ENCODE data around the gene LRRC74B.
"Not testable (repeated sequence)": the region's sequence is repeated elsewhere in the genome, so short reads cannot be mapped to it uniquely, and the experiment has no call there.

LRRC74B gene

DNA sequence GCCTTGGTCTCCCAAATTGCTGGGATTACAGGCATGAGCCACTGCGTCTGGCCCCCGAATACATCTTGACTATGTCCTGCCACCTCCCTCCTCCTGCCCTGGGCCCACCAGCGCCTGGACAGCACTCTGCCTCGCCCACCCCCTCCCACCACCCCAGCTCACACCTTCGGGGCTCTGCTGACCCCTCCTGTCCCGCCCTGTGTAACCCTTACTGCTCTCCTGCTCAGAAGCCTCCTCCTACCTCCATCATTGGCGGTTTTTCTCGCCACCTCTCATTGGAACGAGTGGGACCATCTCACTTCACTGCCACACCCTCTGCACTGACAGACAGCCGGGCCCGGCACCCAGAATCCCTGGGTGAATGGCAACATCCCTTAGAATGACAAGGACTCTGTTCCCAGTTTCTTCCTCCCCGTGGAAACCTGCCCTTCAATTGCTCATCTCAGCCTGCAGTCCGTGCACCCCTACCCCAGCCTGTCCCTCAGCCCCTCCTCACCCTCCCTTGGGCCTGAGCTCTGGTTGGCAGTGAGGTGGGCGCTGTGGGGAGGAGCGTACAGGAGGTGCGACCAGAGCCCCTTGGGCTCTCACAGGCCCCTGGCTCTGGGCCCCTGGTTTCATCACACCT lies 32.2 kb downstream of the LRRC74B start:
- TF ChIP-seq, protein P1, sequence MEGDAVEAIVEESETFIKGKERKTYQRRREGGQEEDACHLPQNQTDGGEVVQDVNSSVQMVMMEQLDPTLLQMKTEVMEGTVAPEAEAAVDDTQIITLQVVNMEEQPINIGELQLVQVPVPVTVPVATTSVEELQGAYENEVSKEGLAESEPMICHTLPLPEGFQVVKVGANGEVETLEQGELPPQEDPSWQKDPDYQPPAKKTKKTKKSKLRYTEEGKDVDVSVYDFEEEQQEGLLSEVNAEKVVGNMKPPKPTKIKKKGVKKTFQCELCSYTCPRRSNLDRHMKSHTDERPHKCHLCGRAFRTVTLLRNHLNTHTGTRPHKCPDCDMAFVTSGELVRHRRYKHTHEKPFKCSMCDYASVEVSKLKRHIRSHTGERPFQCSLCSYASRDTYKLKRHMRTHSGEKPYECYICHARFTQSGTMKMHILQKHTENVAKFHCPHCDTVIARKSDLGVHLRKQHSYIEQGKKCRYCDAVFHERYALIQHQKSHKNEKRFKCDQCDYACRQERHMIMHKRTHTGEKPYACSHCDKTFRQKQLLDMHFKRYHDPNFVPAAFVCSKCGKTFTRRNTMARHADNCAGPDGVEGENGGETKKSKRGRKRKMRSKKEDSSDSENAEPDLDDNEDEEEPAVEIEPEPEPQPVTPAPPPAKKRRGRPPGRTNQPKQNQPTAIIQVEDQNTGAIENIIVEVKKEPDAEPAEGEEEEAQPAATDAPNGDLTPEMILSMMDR (IDR thresholded peaks at IDR 0.05; ENCODE audit: insufficient read depth, low read depth, low read length, missing control alignments): no peak
- H3K4me3 ChIP-seq (ENCODE audit: low read depth, low read length): no peak overlapping the region
- DNase-seq (ENCODE audit: low read depth): no peak

DNA sequence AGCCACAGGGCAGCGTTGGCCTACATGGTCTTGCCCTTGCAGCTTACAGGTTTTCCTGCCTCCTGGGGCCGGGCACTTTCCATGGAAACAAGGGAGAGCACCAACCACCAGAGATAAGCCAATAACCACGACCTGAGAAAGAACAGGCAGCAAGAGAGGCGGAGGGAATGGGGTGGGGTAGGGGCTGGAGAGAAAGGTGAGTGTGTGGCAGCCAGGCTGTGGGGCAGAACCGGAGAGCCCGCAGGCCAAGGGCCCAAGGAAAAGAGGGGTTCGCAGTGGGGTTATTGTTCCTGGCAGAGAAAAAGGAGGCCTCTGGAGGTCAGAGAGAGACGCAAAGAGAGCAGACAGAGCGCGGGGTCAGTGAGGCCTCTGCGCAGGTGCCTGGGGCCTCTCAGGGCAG lies 33.2 kb downstream of the LRRC74B start:
- DNase-seq (ENCODE audit: low read depth): no peak
- no peak overlapping the region for H3K4me3 ChIP-seq (ENCODE audit: low read depth, low read length)
- TF ChIP-seq, protein P1 (IDR thresholded peaks at IDR 0.05; ENCODE audit: insufficient read depth, low read depth, low read length, missing control alignments): no peak

GRCh38 chr22:21079493-21079892 lies 33.7 kb downstream of the LRRC74B start:
- no peak overlapping the region for H3K4me3 ChIP-seq (ENCODE audit: low read depth, low read length)
- no peak for DNase-seq (ENCODE audit: low read depth)
- TF ChIP-seq, protein P1 (IDR thresholded peaks at IDR 0.05; ENCODE audit: insufficient read depth, low read depth, low read length, missing control alignments): no peak

DNA sequence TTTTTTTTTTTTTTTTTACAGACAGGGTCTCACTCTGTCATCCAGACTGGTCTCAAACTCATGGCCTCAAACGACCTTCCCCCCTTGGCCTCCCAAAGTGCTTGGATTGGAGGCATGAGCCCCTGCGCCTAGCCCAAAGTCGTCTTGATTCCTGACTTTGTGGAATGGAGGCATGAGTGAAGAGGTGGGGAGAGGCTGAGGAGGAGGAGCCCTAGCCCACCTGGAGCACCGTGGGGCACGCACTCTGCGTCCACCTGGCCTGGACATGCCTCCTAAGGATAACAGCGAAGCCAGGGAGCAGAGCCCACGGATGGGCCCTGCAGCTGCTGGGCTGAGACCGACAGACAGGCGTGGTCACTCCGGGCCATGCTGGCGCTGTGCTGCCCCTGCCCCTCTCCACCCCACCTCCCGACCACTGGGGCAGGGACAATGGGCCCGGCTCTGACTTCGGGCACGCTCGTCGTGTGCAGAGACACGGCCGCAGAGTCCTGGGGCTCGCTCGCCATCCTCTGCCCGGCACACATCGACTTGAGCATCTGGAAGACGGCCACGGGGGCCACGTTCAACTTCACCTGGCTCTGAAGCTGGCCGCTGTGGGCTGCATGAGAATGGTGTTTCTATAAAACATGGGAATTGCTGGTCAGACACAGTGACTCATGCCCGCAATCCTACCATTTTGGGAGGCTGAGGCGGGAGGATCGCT lies 34.8 kb downstream of the LRRC74B start:
- no peak for DNase-seq (ENCODE audit: low read depth)
- no peak overlapping the region for H3K4me3 ChIP-seq (ENCODE audit: low read depth, low read length)
- TF ChIP-seq, protein P1 (IDR thresholded peaks at IDR 0.05; ENCODE audit: insufficient read depth, low read depth, low read length, missing control alignments): no peak

DNA sequence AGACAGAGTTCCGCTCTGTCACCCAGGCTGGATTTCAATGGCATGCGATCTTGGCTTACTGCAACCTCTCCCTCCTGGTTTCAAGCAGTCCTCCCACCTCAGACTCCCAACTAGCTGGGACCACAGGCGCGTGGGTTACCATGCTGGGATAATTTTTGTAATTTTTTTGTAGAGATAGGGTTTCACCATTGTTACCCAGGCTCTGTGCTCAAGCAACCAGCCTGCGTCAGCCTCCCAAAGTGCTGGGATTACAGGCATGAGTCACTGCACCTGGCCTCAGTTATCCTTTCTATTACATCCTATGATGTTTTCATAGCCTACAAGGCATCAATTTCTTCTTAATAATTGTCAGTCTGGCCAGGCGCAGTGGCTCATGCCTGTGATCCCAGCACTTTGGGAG lies 36.5 kb downstream of the LRRC74B start:
- DNase-seq (ENCODE audit: low read depth): no peak
- H3K4me3 ChIP-seq (ENCODE audit: low read depth, low read length): no peak overlapping the region
- TF ChIP-seq, protein P1 (IDR thresholded peaks at IDR 0.05; ENCODE audit: insufficient read depth, low read depth, low read length, missing control alignments): no peak

GRCh38 chr22:21087119-21087518 lies 41.4 kb downstream of the LRRC74B start:
- no peak overlapping the region for H3K4me3 ChIP-seq (ENCODE audit: low read depth, low read length)
- TF ChIP-seq, protein P1 (IDR thresholded peaks at IDR 0.05; ENCODE audit: insufficient read depth, low read depth, low read length, missing control alignments): no peak
- no peak for DNase-seq (ENCODE audit: low read depth)

DNA sequence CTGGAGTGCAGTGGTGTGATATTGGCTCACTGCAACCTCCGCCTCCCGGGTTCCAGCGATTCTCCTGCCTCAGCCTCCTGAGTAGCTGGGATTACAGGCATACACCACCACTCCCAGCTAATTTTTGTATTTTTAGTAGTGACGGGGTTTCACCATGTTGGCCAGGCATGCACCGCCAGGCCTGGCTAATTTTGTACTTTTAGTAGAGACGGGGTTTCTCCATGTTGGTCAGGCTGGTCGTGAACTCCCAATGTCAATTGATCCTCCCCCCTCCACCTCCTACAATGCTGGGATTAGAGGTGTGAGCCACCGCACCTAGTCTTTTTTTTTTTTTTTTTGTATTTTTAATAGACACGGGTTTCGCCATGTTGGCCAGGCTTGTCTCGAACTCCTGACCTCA lies 42.2 kb downstream of the LRRC74B start:
- H3K4me3 ChIP-seq (ENCODE audit: low read depth, low read length); DNase-seq (ENCODE audit: low read depth): not testable (repeated sequence)

GRCh38 chr22:21091220-21091619 lies 45.5 kb downstream of the LRRC74B start:
- not testable (repeated sequence) for DNase-seq (ENCODE audit: low read depth); H3K4me3 ChIP-seq (ENCODE audit: low read depth, low read length)
